RPMI7951 (cell line): Measurements from ENCODE around the gene SNTG2. TPM values are rescaled to one million over a fixed set of nuclear protein-coding genes. Genes with fewer than 3 reads are reported as not detected.
"Not testable (repeated sequence)": the region's sequence is repeated elsewhere in the genome, so short reads cannot be mapped to it uniquely, and the experiment has no call there.

Experiments used
- DNase-seq: peaks from one replicate; pipeline ENCODE4 v3.0.0-alpha.2; 2012; ENCODE audit warnings: low read depth
- total RNA-seq: library from RNA; depleted of rRNA; stranded (reverse); fragments of >200 nt; shearing (Covaris generic); gene quantifications from 2 replicates; pipeline ENCODE4 v1.2.3, GENCODE V29; 2014

Gene SNTG2
- total RNA-seq, 1 experiment from 2014 or later, result not detected

DNA sequence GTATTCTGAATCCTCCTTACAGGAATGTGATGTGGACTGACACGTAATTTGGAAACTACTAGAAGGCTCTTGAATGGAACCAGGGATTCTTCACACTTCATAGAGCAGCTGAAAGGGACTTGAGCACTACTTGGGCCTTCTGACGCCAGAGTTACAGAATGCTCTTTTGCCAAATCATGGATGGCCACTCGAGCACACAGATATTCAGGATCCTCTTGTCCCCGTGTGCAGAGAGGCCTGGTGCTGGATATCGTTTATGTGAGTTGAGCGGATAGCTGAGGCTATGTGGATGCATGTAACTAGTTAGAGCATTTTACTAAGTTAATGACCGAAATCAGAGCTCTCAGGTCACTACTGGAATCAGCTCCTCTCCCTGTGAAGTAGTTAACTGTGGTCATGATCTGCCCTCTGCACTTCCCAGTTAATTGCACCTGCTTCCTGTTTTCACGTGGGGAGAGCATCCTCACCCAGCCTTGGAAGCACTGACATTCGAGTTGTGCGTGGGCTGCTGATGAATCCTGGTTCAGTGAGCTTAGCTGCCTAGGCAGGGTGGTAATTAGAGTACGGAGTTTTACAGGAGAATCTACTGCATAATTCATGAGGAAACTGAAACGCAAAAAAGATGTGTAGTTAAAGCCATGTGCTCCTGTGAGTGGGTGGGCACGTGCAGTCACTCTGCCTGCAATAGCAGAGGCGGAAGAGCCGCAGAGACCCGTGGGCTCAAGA, 457.5 kb downstream of the SNTG2 start:
- no peak for DNase-seq

DNA sequence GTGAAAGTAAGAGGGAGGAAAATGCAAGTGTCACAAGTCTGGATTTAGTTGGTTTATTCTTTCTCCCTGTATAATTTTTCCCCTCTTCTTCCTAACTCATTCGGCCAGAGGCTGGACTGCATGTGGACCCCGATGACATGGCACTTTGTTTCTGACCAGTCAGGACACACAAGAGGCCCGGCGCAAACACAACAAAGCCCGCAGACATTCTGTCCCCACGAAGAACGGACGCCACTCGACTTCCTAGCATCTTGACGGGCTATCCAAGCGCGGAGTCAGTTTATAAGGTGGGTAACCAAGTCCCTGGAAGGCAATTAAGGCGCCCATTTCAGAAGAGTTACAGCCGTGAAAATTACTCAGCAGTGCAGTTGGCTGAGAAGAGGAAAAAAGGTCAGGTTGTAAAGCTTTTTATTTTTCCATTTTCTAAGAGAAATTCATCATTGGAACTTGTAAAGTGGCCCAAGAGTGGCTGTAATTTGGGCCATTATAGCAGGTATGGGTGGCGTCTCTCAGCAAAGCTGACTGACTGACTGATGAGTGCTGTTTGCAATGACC, 462.6 kb downstream of the SNTG2 start, which contains the start of gene TPO:
Gene TPO (plus strand): TSS at position 308 of the 555 bp plus-strand sequence. CDS start 946 bp downstream, outside the sequence.
- DNase-seq, result no peak

GRCh38 chr2:1414121-1414520, 463.5 kb downstream of the SNTG2 start:
- DNase-seq, result no peak

GRCh38 chr2:1414901-1415300, 464.3 kb downstream of the SNTG2 start:
- DNase-seq, result not testable (repeated sequence)

GRCh38 chr2:1415501-1415900, 464.9 kb downstream of the SNTG2 start:
- no peak for DNase-seq
